Measurements from ENCODE around the gene HMSD. TPM values are rescaled to one million over a fixed set of nuclear protein-coding genes. Genes with fewer than 3 reads are reported as not detected.

The HMSD gene
- total RNA-seq, 1 experiment from 2014 or later = 3.0 TPM

GRCh38 chr18:63930773-63931354 is 18.2 kb upstream of the HMSD start:
- no peak overlapping the region for H3K27ac Mint-ChIP-seq
- TF ChIP-seq NR3C1 (CRISPR knock-in tag; conservative IDR thresholded peaks at IDR 0.05; ENCODE audit: low read depth) (no peak), ZNF281 (CRISPR knock-in tag; IDR thresholded peaks at IDR 0.05) (no peak), TEAD4 (CRISPR knock-in tag; IDR thresholded peaks at IDR 0.05) (no peak), USF2 (CRISPR knock-in tag; IDR thresholded peaks at IDR 0.05) (no peak), CDX4 (CRISPR knock-in tag; IDR thresholded peaks at IDR 0.05; ENCODE audit: borderline replicate concordance) (no peak), EMX1 (CRISPR knock-in tag; IDR thresholded peaks at IDR 0.05) (no peak), ZSCAN18 (CRISPR knock-in tag; IDR thresholded peaks at IDR 0.05) (no peak), OVOL2 (CRISPR knock-in tag; IDR thresholded peaks at IDR 0.05; ENCODE audit: borderline replicate concordance) (no peak), ZBTB43 (CRISPR knock-in tag; IDR thresholded peaks at IDR 0.05) (no peak), ARID4B (CRISPR knock-in tag; IDR thresholded peaks at IDR 0.05; ENCODE audit: borderline replicate concordance) (no peak), ZNF512 (CRISPR knock-in tag; IDR thresholded peaks at IDR 0.05; ENCODE audit: borderline replicate concordance) (no peak)
- CTCF ChIA-PET = interaction anchor here (0.9 kb wide), 1 partner anchor 10 kb away, joined by 3 read pairs; no protein-coding TSS in a partner anchor
- POLR2A ChIA-PET = no interaction called here
- H3K27me3 Mint-ChIP-seq (ENCODE audit: low read depth) = peaks cover 9% of the 10 kb centered on the region
- no peak for DNase-seq (ENCODE audit: low spot score)
- H3K9me3 Mint-ChIP-seq = no peaks in the 10 kb centered on the region
- no peak overlapping the region for H3K4me3 Mint-ChIP-seq
- H3K36me3 Mint-ChIP-seq = no peaks in the 10 kb centered on the region
- no peak for ATAC-seq
- H3K4me1 Mint-ChIP-seq = 0 out of 2 replicates have a peak, but pooled peaks cover 5% of the 10 kb centered on the region
